ENCODE measurements around the gene TMEM205.
"Not testable (repeated sequence)": the region's sequence is repeated elsewhere in the genome, so short reads cannot be mapped to it uniquely, and the experiment has no call there.

The TMEM205 gene

GRCh38 chr19:11370744-11371143 lies 24.7 kb upstream of the TMEM205 start:
- no peak for DNase-seq

DNA sequence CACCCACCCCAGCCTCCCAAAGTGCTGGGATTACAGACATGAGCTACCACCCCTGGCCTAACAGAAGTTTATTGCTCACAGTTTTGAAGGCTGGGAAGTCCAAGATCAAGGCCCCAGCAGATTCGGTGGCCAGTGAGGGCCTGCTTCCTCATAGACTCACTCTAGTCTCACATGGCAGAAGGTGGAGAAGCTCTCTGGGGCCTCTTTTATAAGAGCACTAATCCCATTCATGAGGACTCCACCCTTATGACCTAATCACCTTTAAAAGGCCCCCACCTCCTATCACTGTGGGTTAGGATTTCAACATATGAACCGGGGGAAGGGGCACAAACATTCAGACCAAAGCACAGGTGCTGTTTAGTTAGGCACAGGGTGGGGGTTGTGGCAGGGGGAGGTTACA lies 21.5 kb upstream of the TMEM205 start:
- no peak for DNase-seq

DNA sequence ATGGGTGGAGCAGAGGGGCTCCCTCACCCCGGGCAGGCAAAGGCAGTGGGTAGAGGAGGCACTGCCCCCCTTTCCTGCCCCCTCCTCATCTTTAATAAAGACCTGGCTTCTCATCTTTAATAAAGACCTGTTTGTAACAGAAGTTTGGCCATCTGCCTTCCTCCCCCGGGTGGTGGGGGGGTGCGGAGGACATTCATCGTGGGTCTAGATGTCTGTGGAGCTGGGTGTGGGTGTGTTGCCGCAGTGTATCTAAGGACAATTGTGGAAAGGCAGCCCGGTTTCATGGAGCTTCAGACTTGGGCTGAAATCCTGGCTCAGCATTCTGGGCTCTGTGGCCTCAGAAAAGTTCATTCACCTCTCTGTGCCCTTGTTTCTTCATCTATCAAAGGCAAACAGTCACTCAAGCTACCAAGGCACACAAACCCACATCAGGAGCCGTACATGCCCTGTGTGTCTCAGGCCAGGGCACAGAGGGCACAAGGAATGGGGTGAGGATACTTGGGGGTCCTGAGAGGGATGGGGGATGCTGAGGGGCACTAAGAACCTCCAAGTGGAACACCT lies 19.6 kb upstream of the TMEM205 start:
- DNase-seq: no peak

- DNase-seq: no peak
Observed at GRCh38 chr19:11364935-11365334, 18.9 kb upstream of the TMEM205 start.

GRCh38 chr19:11364296-11364904 lies 18.3 kb upstream of the TMEM205 start:
- DNase-seq: no peak

GRCh38 chr19:11363881-11364280 lies 17.8 kb upstream of the TMEM205 start:
- no peak for DNase-seq

GRCh38 chr19:11361771-11362731 lies 16.0 kb upstream of the TMEM205 start:
- no peak for DNase-seq

DNA sequence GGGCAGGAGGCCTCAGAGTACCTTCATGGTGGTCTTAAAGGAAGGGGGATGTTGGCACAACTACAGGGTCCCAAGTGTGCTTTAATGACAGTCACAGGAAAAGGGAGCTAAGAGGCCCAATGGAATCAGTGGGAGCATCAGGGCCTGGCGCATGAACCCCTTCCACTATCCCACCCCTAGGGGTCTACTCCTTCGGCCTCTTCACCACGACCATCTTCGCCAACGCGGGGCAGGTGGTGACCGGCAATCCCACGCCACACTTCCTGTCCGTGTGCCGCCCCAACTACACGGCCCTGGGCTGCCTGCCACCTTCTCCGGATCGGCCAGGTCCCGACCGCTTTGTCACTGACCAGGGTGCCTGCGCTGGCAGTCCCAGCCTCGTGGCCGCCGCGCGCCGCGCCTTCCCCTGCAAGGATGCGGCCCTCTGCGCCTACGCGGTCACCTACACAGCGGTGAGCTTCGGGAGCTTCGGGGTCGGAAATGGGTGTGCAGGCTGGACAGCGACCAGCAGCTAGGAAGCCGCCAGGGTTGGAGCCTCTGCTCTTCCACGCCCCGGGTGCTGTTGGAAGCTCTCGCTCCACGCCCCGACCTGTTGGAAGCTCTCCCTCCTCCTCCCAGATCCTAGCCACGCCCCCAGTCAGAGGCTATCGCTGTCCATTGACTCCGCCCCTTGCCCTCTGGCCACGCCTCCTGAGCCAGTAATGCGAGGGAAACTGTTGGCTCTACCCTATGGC lies 15.1 kb upstream of the TMEM205 start:
- DNase-seq: no peak

GRCh38 chr19:11359421-11359820 lies 13.4 kb upstream of the TMEM205 start:
- DNase-seq: no peak

DNA sequence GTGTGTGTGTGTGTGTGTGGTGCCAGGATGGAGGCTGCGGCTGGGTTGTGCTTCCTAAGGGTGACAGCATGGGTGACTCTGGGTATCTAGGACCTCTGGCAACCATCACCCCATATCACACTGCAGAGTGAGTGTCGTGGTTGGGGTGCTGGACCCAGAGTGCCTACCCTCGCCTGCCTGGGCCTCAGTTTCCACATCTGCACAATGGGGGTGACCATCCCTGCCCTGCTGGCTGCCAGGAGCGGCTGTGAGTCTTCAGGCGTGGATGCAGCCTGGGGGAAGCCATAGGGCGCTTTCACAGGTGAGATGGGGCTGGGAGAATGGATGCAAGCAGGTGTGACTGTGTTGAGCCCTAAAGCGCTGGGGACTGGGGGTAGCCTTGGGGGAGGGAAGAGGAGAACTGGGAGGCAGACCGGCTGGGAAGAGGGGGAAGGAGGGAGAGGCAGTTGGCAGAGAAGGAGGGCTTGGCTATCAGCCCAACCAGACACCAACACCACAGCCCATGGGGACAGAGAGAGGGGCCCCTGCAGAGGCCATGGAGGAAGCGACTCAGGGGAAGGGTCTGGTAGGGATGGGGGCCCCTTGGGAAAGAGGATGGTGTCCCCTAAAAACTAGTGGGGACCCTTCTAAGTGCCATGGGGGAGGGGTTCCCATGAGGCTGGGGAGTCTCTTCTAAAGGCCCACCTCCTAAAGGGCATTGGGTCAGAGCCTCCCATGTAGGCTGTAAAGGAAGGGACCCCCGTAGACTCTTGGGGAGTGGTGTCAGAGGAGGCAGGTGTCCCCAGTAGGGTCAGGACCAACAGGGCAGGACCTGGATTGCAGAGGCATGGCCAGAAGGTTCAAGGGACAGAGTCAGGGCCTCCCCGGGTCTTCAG lies 10.8 kb upstream of the TMEM205 start:
- DNase-seq: no peak

DNA sequence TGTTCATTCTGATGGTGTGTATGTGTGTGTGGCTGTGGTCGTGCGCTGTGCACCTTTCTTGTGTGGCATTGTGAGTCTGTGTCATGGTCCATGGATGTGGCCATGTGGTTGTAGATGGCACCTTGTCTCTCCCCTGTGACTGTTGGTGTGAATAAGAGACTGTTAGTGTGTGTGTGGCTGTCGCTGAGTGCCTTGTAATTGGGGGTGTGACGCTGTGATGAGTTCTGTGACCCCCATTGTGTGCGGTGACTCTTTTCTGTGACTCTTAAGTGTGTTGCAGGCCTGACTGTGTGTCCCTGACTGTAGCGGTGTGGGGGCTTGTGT lies 10.0 kb upstream of the TMEM205 start:
- DNase-seq: no peak

GRCh38 chr19:11355160-11356073 lies 9.3 kb upstream of the TMEM205 start, which contains the start of gene PLPPR2:
TSS of gene PLPPR2 (plus strand) at chr19:11355432. CDS start at chr19:11357674, 2,242 bp downstream.
- DNase-seq: peak; percentile 94

DNA sequence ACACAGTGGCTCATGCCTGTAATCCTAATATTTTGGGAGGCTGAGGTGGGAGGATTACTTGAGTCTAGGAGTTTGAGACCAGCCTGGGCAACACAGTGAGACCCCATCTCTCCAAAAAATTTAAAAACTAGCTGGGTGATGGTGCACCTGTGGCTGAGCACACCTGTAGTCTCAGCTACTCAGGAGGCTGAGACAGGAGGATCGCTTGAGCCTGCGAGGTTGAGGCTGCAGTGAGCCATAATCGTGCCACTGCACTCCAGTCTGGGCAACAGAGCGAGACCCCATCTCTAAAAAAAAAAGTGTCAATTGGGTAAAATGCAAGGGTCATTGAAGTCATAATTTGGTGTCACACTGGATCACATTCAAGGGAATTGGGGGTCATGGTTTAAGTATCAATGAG lies 8.0 kb upstream of the TMEM205 start:
- DNase-seq: not testable (repeated sequence)

GRCh38 chr19:11349171-11349570 lies 3.1 kb upstream of the TMEM205 start:
- DNase-seq: no peak

GRCh38 chr19:11347546-11348039 lies 1.5 kb upstream of the TMEM205 start:
- no peak for DNase-seq

DNA sequence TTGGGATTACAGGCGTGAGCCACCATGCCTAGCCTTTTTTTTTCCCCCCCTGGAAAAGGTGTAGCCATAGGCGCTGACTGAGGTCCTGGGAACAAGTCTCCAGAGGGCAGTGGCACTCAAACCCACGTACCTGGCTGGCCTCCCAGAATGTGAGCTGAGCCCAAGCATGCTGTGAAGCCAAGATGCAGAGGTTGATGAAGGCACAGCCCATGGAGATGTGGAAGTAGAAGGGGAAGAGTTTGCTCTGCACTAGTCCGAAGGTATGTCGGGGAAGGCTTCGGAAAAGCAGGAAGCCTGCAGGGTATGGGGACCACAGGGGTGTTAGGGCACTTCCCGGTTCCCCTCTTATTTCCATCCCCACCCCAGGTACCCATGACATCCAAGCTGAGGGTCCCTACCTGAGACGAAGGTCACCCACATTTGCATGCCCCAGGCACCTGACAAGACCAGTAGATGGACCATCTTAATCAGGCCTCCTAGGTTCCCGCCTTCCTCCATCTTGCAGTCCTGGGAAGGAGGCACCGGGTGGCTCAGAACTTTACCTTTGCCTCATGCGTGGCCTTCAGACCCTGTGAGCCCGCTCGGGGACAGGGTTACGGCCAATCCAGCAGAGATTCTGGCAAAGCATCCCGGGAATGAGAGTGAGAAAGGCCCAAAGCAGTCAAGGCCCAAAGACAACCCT lies 805 bp downstream of the TMEM205 start:
- DNase-seq: no peak

GRCh38 chr19:11342429-11342828 lies 3.6 kb downstream of the TMEM205 start:
- DNase-seq: no peak

- not testable (repeated sequence) for DNase-seq
Observed at GRCh38 chr19:11340099-11340467, 6.0 kb downstream of the TMEM205 start.

- DNase-seq: peak; percentile 87
Observed at GRCh38 chr19:11339254-11340098, 6.6 kb downstream of the TMEM205 start, which contains the start of gene RAB3D. TSS of gene RAB3D (minus strand) at chr19:11339657. CDS start at chr19:11337399, 2,258 bp downstream.

Measured in inflammatory macrophage treated with lipopolysaccharide for 4 hours (primary cell).